H1 (cell line): ENCODE results near the gene ATP13A2. TPM values are rescaled to one million over a fixed set of nuclear protein-coding genes. Genes with fewer than 3 reads are reported as not detected.

Experiments
- CTCF ChIA-PET: fragments of 300-600 bp; sonication (Branson Sonifier 250); formaldehyde crosslinking; loops from one replicate; lab custom pipeline; 2021; ENCODE audit not compliant: partially characterized antibody; lab: Charles Lee
- POLR2A ChIA-PET: fragments of 300-600 bp; sonication (Branson Sonifier 250); formaldehyde crosslinking; loops from one replicate; lab custom pipeline; 2021; ENCODE audit warnings: inconsistent platforms; ENCODE audit not compliant: partially characterized antibody; lab: Charles Lee
- DNase-seq, 2 experiments: peaks; one replicate each; pipeline versions ENCODE4 v3.0.0 to v3.0.0-alpha.2; 2010 to 2022; ENCODE audit warnings: low spot score in 2 of 2, low read depth in 1 of 2, mixed read lengths in 1 of 2
- FAIRE-seq: peaks from 2 replicates; lab custom pipeline; 2011; peaks lifted over from hg19 to GRCh38; lab: Jason Lieb, UNC
- H2AFZ ChIP-seq: 2 replicates; pipeline ENCODE4 v1.8.1; 2012; ENCODE audit warnings: low read length, inconsistent platforms
- H2AK5ac ChIP-seq: 2 replicates; pipeline ENCODE4 v1.6.1; 2013; ENCODE audit warnings: low read depth, low read length
- H2BK120ac ChIP-seq: replicated peaks from 2 replicates; pipeline ENCODE3; 2013; ENCODE audit warnings: low read depth, low read length, inconsistent platforms
- H2BK12ac ChIP-seq: 2 replicates; pipeline ENCODE4 v1.6.1; 2013; ENCODE audit warnings: low read depth, low read length
- H2BK15ac ChIP-seq: 2 replicates; pipeline ENCODE4 v1.6.1; 2013; ENCODE audit warnings: low read length
- H2BK20ac ChIP-seq: 2 replicates; pipeline ENCODE4 v1.6.1; 2013; ENCODE audit warnings: low read length
- H2BK5ac ChIP-seq: 2 replicates; pipeline ENCODE4 v1.6.1; 2013; ENCODE audit warnings: low read depth, low read length
- H3K14ac ChIP-seq: 2 replicates; pipeline ENCODE4 v1.6.1; 2013; ENCODE audit warnings: inconsistent platforms; ENCODE audit not compliant: insufficient read length
- H3K18ac ChIP-seq: 2 replicates; pipeline ENCODE4 v1.6.1; 2013; ENCODE audit warnings: low read length; ENCODE audit errors: extremely low read depth
- H3K23ac ChIP-seq: 2 replicates; pipeline ENCODE4 v1.6.1; 2013; ENCODE audit warnings: inconsistent platforms; ENCODE audit not compliant: insufficient read length
- H3K23me2 ChIP-seq: 2 replicates; pipeline ENCODE4 v1.6.1; 2013; ENCODE audit warnings: low read depth, low read length
- H3K27ac ChIP-seq: 2 replicates; pipeline ENCODE4 v1.6.1; 2011; ENCODE audit warnings: low read depth, low read length, inconsistent platforms
- H3K27me3 ChIP-seq, 4 experiments: replicated peaks in 1 of 4; 1 replicate in 1 of 4; 2 replicates in 3 of 4; pipeline versions ENCODE4 v1.6.1 to v1.8.1; 2011 to 2013; ENCODE audit warnings: low read length in 3 of 4, mild to moderate bottlenecking in 3 of 4, inconsistent platforms in 2 of 4, mixed read lengths in 2 of 4, moderate library complexity in 1 of 4; ENCODE audit not compliant: control insufficient read depth in 3 of 4, insufficient read depth in 3 of 4; ENCODE audit errors: extremely low read depth in 1 of 4
- H3K36me3 ChIP-seq, 4 experiments: 2 replicates each; pipeline versions ENCODE4 v1.6.1 to v1.8.1; 2011 to 2013; ENCODE audit warnings: mild to moderate bottlenecking in 4 of 4, low read length in 3 of 4, moderate library complexity in 2 of 4, control low read depth in 1 of 4, inconsistent platforms in 1 of 4; ENCODE audit not compliant: insufficient read depth in 4 of 4, control insufficient read depth in 2 of 4
- H3K4ac ChIP-seq: replicated peaks from 2 replicates; pipeline ENCODE3; 2013; ENCODE audit warnings: low read length, low read depth, mixed read lengths, inconsistent platforms; ENCODE audit not compliant: insufficient read length
- H3K4me1 ChIP-seq, 4 experiments: replicated peaks in 1 of 4; 1 replicate in 1 of 4; 2 replicates in 3 of 4; pipeline versions ENCODE4 v1.6.1 to v1.8.1; 2011 to 2013; ENCODE audit warnings: low read length in 3 of 4, inconsistent platforms in 2 of 4, mixed read lengths in 1 of 4; ENCODE audit not compliant: insufficient read depth in 4 of 4, control insufficient read depth in 3 of 4
- H3K4me2 ChIP-seq, 2 experiments: 2 replicates each; pipeline versions ENCODE4 v1.6.1 to v1.8.1; 2011 to 2013; ENCODE audit warnings: low read depth in 2 of 2, low read length in 2 of 2, control low read depth in 1 of 2, inconsistent platforms in 1 of 2, mild to moderate bottlenecking in 1 of 2; ENCODE audit not compliant: insufficient read depth in 1 of 2
- H3K4me3 ChIP-seq, 4 experiments: fragments of 200-600, 300-600 bp in 1 of 4; sonication (generic), shearing (Covaris generic), sonication (Bioruptor Twin) in 1 of 4; 2 replicates each; pipeline versions ENCODE4 v1.5.1 to v1.8.1; 2011 to 2016; ENCODE audit warnings: low read length in 4 of 4, low read depth in 3 of 4, control low read depth in 2 of 4, inconsistent platforms in 2 of 4, mild to moderate bottlenecking in 2 of 4, mixed read lengths in 1 of 4, moderate library complexity in 1 of 4; ENCODE audit not compliant: insufficient read depth in 2 of 4; ENCODE audit errors: extremely low read depth in 1 of 4
- H3K56ac ChIP-seq: replicated peaks from 2 replicates; pipeline ENCODE3; 2013; ENCODE audit warnings: low read depth, mild to moderate bottlenecking, mixed read lengths, low read length, inconsistent platforms; ENCODE audit not compliant: insufficient read length
- H3K79me1 ChIP-seq: 2 replicates; pipeline ENCODE4 v1.6.1; 2013; ENCODE audit warnings: low read depth, low read length, control low read depth
- H3K79me2 ChIP-seq, 2 experiments: 2 replicates each; pipeline versions ENCODE4 v1.6.1 to v1.8.1; 2012 to 2013; ENCODE audit warnings: low read length in 2 of 2, mild to moderate bottlenecking in 2 of 2, inconsistent platforms in 1 of 2; ENCODE audit not compliant: insufficient read depth in 2 of 2, control insufficient read depth in 1 of 2
- H3K9ac ChIP-seq, 4 experiments: replicated peaks in 1 of 4; 1 replicate in 1 of 4; 2 replicates in 3 of 4; pipeline versions ENCODE4 v1.6.1 to v1.8.1; 2011 to 2013; ENCODE audit warnings: low read depth in 3 of 4, low read length in 3 of 4, control low read depth in 2 of 4, mild to moderate bottlenecking in 2 of 4, moderate library complexity in 2 of 4, inconsistent platforms in 1 of 4; ENCODE audit errors: extremely low read depth in 1 of 4
- H3K9me3 ChIP-seq, 2 experiments: 2 replicates each; pipeline versions ENCODE4 v1.6.1 to v1.8.1; 2012 to 2013; ENCODE audit warnings: mild to moderate bottlenecking in 2 of 2, moderate library complexity in 2 of 2, control low read depth in 1 of 2, inconsistent platforms in 1 of 2, low read depth in 1 of 2, low read length in 1 of 2, mixed read lengths in 1 of 2; ENCODE audit not compliant: insufficient read depth in 2 of 2
- H4K20me1 ChIP-seq, 2 experiments: replicated peaks in 1 of 2; 2 replicates each; pipeline versions ENCODE3 to v1.8.1; 2011 to 2013; ENCODE audit warnings: inconsistent platforms in 2 of 2, low read length in 2 of 2, mild to moderate bottlenecking in 1 of 2; ENCODE audit not compliant: insufficient read depth in 2 of 2, control insufficient read depth in 1 of 2
- H4K5ac ChIP-seq: 2 replicates; pipeline ENCODE4 v1.6.1; 2013; ENCODE audit warnings: low read length, low read depth, mixed read lengths, inconsistent platforms; ENCODE audit not compliant: insufficient read length
- H4K8ac ChIP-seq: 2 replicates; pipeline ENCODE4 v1.8.0; 2013; ENCODE audit warnings: mild to moderate bottlenecking, moderate library complexity, low read length, inconsistent platforms; ENCODE audit not compliant: insufficient read depth; ENCODE audit errors: extremely low read depth
- H4K91ac ChIP-seq: replicated peaks from 2 replicates; pipeline ENCODE3; 2013; ENCODE audit warnings: low read length, mixed read lengths, inconsistent platforms; ENCODE audit not compliant: insufficient read length
- CHD2 ChIP-seq: IDR thresholded peaks from 2 replicates; pipeline ENCODE4 v1.6.1; 2012; ENCODE audit warnings: low read length, improper control_type of control experiment
- HDAC6 ChIP-seq: IDR thresholded peaks from one replicate; pipeline ENCODE4 v1.7.1; 2012; ENCODE audit warnings: low read depth, mild to moderate bottlenecking, inconsistent platforms, low read length, moderate library complexity
- WGBS, 2 experiments: shearing (Covaris generic) in 1 of 2; methylation state at CpG; one replicate each; pipeline versions ENCODE4 v1.1.6 to v1.1.7; 2013 to 2015; ENCODE audit warnings: low lambda C conversion rate in 2 of 2, mixed read lengths in 2 of 2, inconsistent platforms in 1 of 2, low coverage in 1 of 2, missing lambda C conversion rate in 1 of 2; ENCODE audit not compliant: insufficient replicate concordance in 2 of 2, insufficient coverage in 1 of 2, insufficient read length in 1 of 2; ENCODE audit errors: extremely low coverage in 1 of 2, missing lambda C conversion rate in 1 of 2; 5-methylcytosine and 5-hydroxymethylcytosine counted together
- polyA plus RNA-seq, 7 experiments: library from polyadenylated mRNA; depleted of rRNA in 3 of 7; stranded (reverse) in 5 of 7; unstranded in 2 of 7; fragments of >200 nt in 5 of 7; fragments of 200-250 nt in 2 of 7; gene quantifications; 1 replicate in 5 of 7; 2 replicates in 1 of 7; 4 replicates in 1 of 7; pipeline versions ENCODE4 v1.2.1 to v1.2.3, GENCODE V29; 2011 to 2013; ENCODE audit warnings: missing spikeins in 2 of 7, mixed read lengths in 2 of 7
- total RNA-seq: library from RNA; stranded (reverse); fragmentation: NEBNext Ultra II Directional; extraction: Animal tissue kit (Norgen Biotek cat#: 25700); gene quantifications from 2 replicates; pipeline ENCODE4 v1.2.1, GENCODE V29; 2021
- TF ChIP-seq, protein P1 (sequence below), 3 experiments: IDR thresholded peaks; 1 replicate in 2 of 3; 2 replicates in 1 of 3; pipeline versions ENCODE4 v1.5.1 to v1.6.1; 2011; ENCODE audit warnings: low read length in 3 of 3, mild to moderate bottlenecking in 3 of 3, inconsistent platforms in 2 of 3, low read depth in 1 of 3, moderate library complexity in 1 of 3; ENCODE audit not compliant: insufficient read depth in 1 of 3; ENCODE audit errors: control extremely low read depth in 1 of 3

The ATP13A2 gene
- total and polyA plus RNA-seq, 2 of the 8 experiments (the other 6 are each of a cell fraction or from before 2014, with no cell fraction given): 82.1 to 83.6 TPM

DNA sequence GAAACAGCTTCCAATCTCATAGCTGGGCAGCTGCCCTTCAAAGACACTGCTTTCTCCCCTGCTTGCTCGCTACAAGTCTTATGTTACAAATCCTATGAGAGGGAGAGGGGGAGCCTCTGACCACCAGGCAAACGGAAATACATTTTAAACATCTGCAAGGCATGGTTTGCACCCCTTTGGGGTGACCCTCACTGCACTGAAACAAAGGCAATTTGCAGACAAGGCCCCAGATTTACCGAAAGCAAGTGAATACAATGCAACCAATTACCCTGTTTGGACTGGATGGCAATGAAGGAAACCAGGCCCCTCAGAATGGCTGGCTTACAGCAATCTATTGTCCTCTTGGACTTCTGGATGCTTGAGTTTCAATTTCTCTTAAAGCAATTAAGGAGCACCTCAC is 11.8 kb upstream of the ATP13A2 start:
- no peaks in the 10 kb centered on the region for H3K79me1 ChIP-seq
- H3K9ac ChIP-seq: no peak overlapping the region

More for the DNA sequence above, 11.8 kb upstream of the ATP13A2 start:
- TF ChIP-seq, protein P1, sequence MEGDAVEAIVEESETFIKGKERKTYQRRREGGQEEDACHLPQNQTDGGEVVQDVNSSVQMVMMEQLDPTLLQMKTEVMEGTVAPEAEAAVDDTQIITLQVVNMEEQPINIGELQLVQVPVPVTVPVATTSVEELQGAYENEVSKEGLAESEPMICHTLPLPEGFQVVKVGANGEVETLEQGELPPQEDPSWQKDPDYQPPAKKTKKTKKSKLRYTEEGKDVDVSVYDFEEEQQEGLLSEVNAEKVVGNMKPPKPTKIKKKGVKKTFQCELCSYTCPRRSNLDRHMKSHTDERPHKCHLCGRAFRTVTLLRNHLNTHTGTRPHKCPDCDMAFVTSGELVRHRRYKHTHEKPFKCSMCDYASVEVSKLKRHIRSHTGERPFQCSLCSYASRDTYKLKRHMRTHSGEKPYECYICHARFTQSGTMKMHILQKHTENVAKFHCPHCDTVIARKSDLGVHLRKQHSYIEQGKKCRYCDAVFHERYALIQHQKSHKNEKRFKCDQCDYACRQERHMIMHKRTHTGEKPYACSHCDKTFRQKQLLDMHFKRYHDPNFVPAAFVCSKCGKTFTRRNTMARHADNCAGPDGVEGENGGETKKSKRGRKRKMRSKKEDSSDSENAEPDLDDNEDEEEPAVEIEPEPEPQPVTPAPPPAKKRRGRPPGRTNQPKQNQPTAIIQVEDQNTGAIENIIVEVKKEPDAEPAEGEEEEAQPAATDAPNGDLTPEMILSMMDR (IDR thresholded peaks at IDR 0.05; ENCODE audit: control extremely low read depth in 1 of 3, insufficient read depth in 1 of 3, low read depth in 1 of 3, low read length in 3 of 3): no peak
- no peak for TF ChIP-seq HDAC6
- TF ChIP-seq CHD2: no peak
- no peak overlapping the region for H2AFZ ChIP-seq
- no peaks in the 10 kb centered on the region for H3K27me3 ChIP-seq
- no peak overlapping the region for H2BK15ac ChIP-seq
- H3K23ac ChIP-seq: no peak overlapping the region
- H4K91ac ChIP-seq: no peak overlapping the region
- FAIRE-seq: no peak
- no peak overlapping the region for H2AK5ac ChIP-seq
- H3K4me1 ChIP-seq: no peaks in the 10 kb centered on the region
- no peaks in the 10 kb centered on the region for H3K79me2 ChIP-seq
- no peak overlapping the region for H4K8ac ChIP-seq
- no peak overlapping the region for H3K56ac ChIP-seq
- H3K9me3 ChIP-seq: no peaks in the 10 kb centered on the region
- no peak overlapping the region for H2BK5ac ChIP-seq
- H2BK20ac ChIP-seq: no peak overlapping the region
- H3K4ac ChIP-seq: no peak overlapping the region
- 85% methylated on average over 3 of the region's 3 CpGs; no CpG with 5 or more reads in 1 of the 2 experiments for WGBS, 2 experiments
- no peak overlapping the region for H3K4me2 ChIP-seq
- ChIA-PET POLR2A (interaction anchor here (0.7 kb wide), 1 partner anchor 537 kb away, joined by 3 read pairs; no protein-coding TSS in a partner anchor), CTCF (interaction anchor here (1.2 to 2.9 kb wide), 8 partner anchors 11 to 71 kb away, joined by 3 to 16 read pairs (median 6); partner anchors contain the start of gene ATP13A2)
- peaks cover 0 to 2% of the 10 kb centered on the region in 2 experiments for H4K20me1 ChIP-seq
- no peak overlapping the region for H2BK12ac ChIP-seq
- H3K27ac ChIP-seq: no peak overlapping the region
- H3K36me3 ChIP-seq: peaks cover 28 to 96% (median 59%) of the 10 kb centered on the region in 4 experiments
- no peak overlapping the region for H3K14ac ChIP-seq
- no peak overlapping the region for H2BK120ac ChIP-seq
- no peaks in the 10 kb centered on the region for H3K23me2 ChIP-seq
- no peak overlapping the region for H3K4me3 ChIP-seq
- H3K18ac ChIP-seq: no peak overlapping the region
- H4K5ac ChIP-seq: no peak overlapping the region
- no peak for DNase-seq
